Measurements from ENCODE around the gene WWOX.

DNA sequence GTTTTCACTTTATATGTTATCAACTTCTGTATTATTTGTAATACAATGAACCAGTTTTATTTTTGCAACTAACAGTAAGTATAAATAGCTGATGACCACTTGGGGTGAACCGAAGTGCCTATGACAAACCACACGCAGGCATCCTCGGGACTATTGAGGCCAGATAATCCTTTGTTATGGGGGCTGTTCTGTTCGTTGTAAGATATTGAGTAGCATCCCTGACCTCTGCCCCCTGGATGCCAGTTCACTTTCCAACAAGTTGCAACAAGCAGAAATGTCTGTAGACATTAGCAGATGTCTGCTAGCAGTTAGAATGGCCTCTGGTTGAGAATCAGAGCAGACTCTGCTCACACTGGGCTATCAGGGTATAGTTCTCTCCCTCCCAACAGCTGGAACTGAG is 277.0 kb downstream of the WWOX start:
- TF ChIP-seq CTCF (conservative IDR thresholded peaks at IDR 0.05) (no peak), EZH2 (IDR thresholded peaks at IDR 0.05; ENCODE audit: low read depth) (no peak)

Measured in PC-9 (cell line).